Smooth muscle cell (in vitro differentiated cells): ENCODE data around the gene OLA1. TPM values are rescaled to one million over a fixed set of nuclear protein-coding genes. Genes with fewer than 3 reads are reported as not detected.

Source experiments
- DNase-seq: peaks from one replicate; lab custom pipeline; 2025; ENCODE audit not compliant: unreplicated experiment; lab: John Stamatoyannopoulos, UW
- H2AFZ ChIP-seq: fragments of 200-600 bp; sonication (generic); 2 replicates; pipeline ENCODE4 v1.6.0; 2016; ENCODE audit warnings: antibody characterized with exemption, low read depth, mild to moderate bottlenecking
- H3F3A ChIP-seq: fragments of 200-600 bp; sonication (generic); 2 replicates; pipeline ENCODE4 v1.6.0; 2017; ENCODE audit warnings: antibody characterized with exemption, low read depth
- H3K27ac ChIP-seq: fragments of 200-600 bp; sonication (generic); 2 replicates; pipeline ENCODE4 v1.5.1; 2016; ENCODE audit warnings: low read depth, mild to moderate bottlenecking
- H3K27me3 ChIP-seq: fragments of 200-600 bp; sonication (generic); 2 replicates; pipeline ENCODE4 v1.6.1; 2016; ENCODE audit warnings: low read depth, mild to moderate bottlenecking
- H3K36me3 ChIP-seq: fragments of 200-600 bp; sonication (generic); 2 replicates; pipeline ENCODE4 v1.5.1; 2016; ENCODE audit warnings: low read depth
- H3K4me1 ChIP-seq: fragments of 200-600 bp; sonication (generic); 2 replicates; pipeline ENCODE4 v1.5.1; 2016; ENCODE audit warnings: low read depth
- H3K4me2 ChIP-seq: fragments of 200-600 bp; sonication (generic); 2 replicates; pipeline ENCODE4 v1.6.0; 2016; ENCODE audit warnings: mild to moderate bottlenecking
- H3K4me3 ChIP-seq: fragments of 200-600 bp; sonication (generic); 2 replicates; pipeline ENCODE4 v1.5.1; 2016; ENCODE audit warnings: mild to moderate bottlenecking
- H3K79me2 ChIP-seq: fragments of 200-600 bp; sonication (generic); 2 replicates; pipeline ENCODE4 v1.6.0; 2016; ENCODE audit warnings: low read depth, mild to moderate bottlenecking
- H3K9ac ChIP-seq: fragments of 200-600 bp; sonication (generic); 2 replicates; pipeline ENCODE4 v1.6.0; 2016; ENCODE audit warnings: low read depth
- H3K9me3 ChIP-seq: fragments of 200-600 bp; sonication (generic); replicated peaks from 2 replicates; pipeline ENCODE4 v1.5.1; 2016; ENCODE audit warnings: low read depth
- H4K20me1 ChIP-seq: fragments of 200-600 bp; sonication (generic); 2 replicates; pipeline ENCODE4 v1.6.0; 2016; ENCODE audit warnings: low read depth
- WGBS: methylation state at CpG from one replicate; pipeline ENCODE4 v1.1.7; 2016; ENCODE audit warnings: low lambda C conversion rate; 5-methylcytosine and 5-hydroxymethylcytosine counted together
- polyA plus RNA-seq: library from polyadenylated mRNA; unstranded; fragments of >200 nt; fragmentation: Nextera tagmentation; extraction: Ambion mirVana; gene quantifications from 2 replicates; pipeline ENCODE4 v1.2.1, GENCODE V29; 2016
- total RNA-seq: library from RNA; depleted of rRNA; stranded (reverse); fragments of >200 nt; gene quantifications from 2 replicates; pipeline ENCODE4 v1.2.3, GENCODE V29; 2014
- TF ChIP-seq, protein P1 (sequence below): fragments of 200-600 bp; sonication (generic); IDR thresholded peaks from 2 replicates; pipeline ENCODE4 v1.5.1; 2017; ENCODE audit warnings: borderline replicate concordance, mild to moderate bottlenecking, antibody characterized with exemption; ENCODE audit not compliant: insufficient read depth, poor library complexity, severe bottlenecking

OLA1 gene
- total and polyA plus RNA-seq, 2 experiments from 2014 or later = 59.6 to 76.0 TPM

DNA sequence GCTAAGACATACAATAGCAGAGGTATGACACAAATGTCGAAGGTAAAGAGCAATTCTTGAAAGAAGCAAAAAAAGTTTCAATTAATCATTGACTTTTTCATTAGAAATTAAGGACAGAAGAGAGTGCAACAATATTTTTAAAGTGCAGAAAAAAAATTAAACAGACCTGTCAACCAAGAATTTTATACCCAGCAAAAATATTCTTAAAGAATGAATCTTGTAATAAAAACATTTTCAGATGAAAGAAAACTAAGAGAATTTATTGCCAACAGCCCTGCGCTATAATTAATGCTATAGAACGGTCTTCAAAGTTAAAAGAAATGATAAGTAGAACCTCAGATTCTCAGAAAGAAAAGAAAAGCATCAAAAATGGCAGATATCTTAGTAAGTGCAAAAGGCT, 79.0 kb downstream of the OLA1 start:
- Histone ChIP-seq H4K20me1 (no peaks in the 10 kb centered on the region), H3F3A (no peaks in the 10 kb centered on the region), H3K4me2 (no peak overlapping the region), H3K36me3 (peaks cover 15% of the 10 kb centered on the region), H3K4me3 (no peak overlapping the region), H2AFZ (no peak overlapping the region), H3K4me1 (no peaks in the 10 kb centered on the region), H3K9ac (no peak overlapping the region), H3K9me3 (peaks cover 17% of the 10 kb centered on the region), H3K79me2 (peaks cover 36% of the 10 kb centered on the region), H3K27ac (no peak overlapping the region), H3K27me3 (no peaks in the 10 kb centered on the region)
- DNase-seq = no peak
- TF ChIP-seq, protein P1, sequence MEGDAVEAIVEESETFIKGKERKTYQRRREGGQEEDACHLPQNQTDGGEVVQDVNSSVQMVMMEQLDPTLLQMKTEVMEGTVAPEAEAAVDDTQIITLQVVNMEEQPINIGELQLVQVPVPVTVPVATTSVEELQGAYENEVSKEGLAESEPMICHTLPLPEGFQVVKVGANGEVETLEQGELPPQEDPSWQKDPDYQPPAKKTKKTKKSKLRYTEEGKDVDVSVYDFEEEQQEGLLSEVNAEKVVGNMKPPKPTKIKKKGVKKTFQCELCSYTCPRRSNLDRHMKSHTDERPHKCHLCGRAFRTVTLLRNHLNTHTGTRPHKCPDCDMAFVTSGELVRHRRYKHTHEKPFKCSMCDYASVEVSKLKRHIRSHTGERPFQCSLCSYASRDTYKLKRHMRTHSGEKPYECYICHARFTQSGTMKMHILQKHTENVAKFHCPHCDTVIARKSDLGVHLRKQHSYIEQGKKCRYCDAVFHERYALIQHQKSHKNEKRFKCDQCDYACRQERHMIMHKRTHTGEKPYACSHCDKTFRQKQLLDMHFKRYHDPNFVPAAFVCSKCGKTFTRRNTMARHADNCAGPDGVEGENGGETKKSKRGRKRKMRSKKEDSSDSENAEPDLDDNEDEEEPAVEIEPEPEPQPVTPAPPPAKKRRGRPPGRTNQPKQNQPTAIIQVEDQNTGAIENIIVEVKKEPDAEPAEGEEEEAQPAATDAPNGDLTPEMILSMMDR = no peak
- WGBS = 100% methylated on average over 3 of the region's 3 CpGs

GRCh38 chr2:174166261-174166660, 82.1 kb downstream of the OLA1 start:
- Histone ChIP-seq H3K36me3 (peaks cover 15% of the 10 kb centered on the region), H3K27ac (no peak overlapping the region)
- DNase-seq = no peak

DNA sequence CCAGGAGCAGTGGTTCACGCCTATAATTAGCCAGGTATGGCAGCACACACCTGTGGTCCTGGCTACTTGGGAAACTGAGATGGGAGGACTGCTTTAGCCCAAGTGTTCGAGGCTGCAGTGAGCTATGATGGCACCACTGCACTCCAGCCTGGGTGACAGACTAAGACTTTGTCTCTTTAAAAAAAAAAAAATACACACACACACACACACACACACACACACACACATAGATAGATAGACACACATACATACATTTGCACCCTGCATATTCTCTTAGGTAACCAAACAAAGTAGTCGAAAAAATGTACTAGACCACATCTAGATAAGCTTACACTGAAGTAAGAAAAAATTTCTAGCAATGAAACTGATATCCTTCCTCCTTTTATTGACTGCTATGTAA, 86.8 kb downstream of the OLA1 start:
- no peaks in the 10 kb centered on the region for H3K9me3 ChIP-seq
- no peaks in the 10 kb centered on the region for H3K27me3 ChIP-seq
- H4K20me1 ChIP-seq = peaks cover 25% of the 10 kb centered on the region
- H3K27ac ChIP-seq = no peak overlapping the region
- no peak overlapping the region for H3K9ac ChIP-seq
- H3K4me2 ChIP-seq = no peak overlapping the region
- H3F3A ChIP-seq = no peaks in the 10 kb centered on the region
- peaks cover 16% of the 10 kb centered on the region for H3K79me2 ChIP-seq
- H2AFZ ChIP-seq = no peak overlapping the region
- no peaks in the 10 kb centered on the region for H3K4me1 ChIP-seq
- TF ChIP-seq, protein P1 = no peak
- WGBS = 89% methylated on average over 3 of the region's 3 CpGs
- no peaks in the 10 kb centered on the region for H3K36me3 ChIP-seq
- H3K4me3 ChIP-seq = no peak overlapping the region
- DNase-seq = no peak

More at GRCh38 chr2:174166261-174166660, 82.1 kb downstream of the OLA1 start:
- Histone ChIP-seq H2AFZ (no peak overlapping the region), H3F3A (no peaks in the 10 kb centered on the region), H3K4me1 (no peaks in the 10 kb centered on the region), H3K9ac (no peak overlapping the region), H3K27me3 (no peaks in the 10 kb centered on the region), H3K79me2 (peaks cover 32% of the 10 kb centered on the region), H3K4me2 (no peak overlapping the region), H4K20me1 (peaks cover 9% of the 10 kb centered on the region), H3K9me3 (peaks cover 17% of the 10 kb centered on the region), H3K4me3 (no peak overlapping the region)
- WGBS = 39% methylated on average over 2 of the region's 2 CpGs
- TF ChIP-seq, protein P1 = no peak

DNA sequence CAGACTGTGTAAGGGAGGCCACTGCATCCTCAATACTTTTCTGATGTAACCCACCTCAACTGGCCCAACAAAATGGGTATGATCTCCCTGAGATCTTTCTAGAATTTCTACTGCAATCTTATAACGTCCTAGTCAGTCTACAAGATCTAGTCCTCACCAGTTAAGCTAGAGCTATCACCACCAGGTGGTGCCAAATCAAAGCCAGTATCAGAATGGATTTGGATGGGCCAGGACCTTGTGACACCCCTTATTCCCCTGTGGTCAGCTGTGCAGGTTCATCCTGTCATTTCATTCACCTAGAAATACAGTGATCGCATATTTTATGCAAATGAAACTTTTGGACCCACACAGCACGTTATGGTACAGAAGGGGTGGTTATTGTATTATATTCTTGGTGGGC, 90.3 kb downstream of the OLA1 start:
- H3K27ac ChIP-seq = no peak overlapping the region
- H3K79me2 ChIP-seq = peaks cover 12% of the 10 kb centered on the region
- WGBS = 37% methylated on average over 3 of the region's 3 CpGs
- no peak overlapping the region for H3K9ac ChIP-seq
- peaks cover 40% of the 10 kb centered on the region for H4K20me1 ChIP-seq
- H3K27me3 ChIP-seq = no peaks in the 10 kb centered on the region
- no peaks in the 10 kb centered on the region for H3K4me1 ChIP-seq
- DNase-seq = no peak
- H3K4me2 ChIP-seq = no peak overlapping the region
- H3K4me3 ChIP-seq = no peak overlapping the region
- no peak overlapping the region for H2AFZ ChIP-seq
- TF ChIP-seq, protein P1 = peak; percentile 35
- H3K36me3 ChIP-seq = no peaks in the 10 kb centered on the region
- H3K9me3 ChIP-seq = no peaks in the 10 kb centered on the region
- peaks cover 13% of the 10 kb centered on the region for H3F3A ChIP-seq
